Neural crest cell (in vitro differentiated cells): ENCODE results near the gene PPIP5K2. TPM values are rescaled to one million over a fixed set of nuclear protein-coding genes. Genes with fewer than 3 reads are reported as not detected.
A peak's percentile ranks its signal among the peaks of the same experiment; 100 is the strongest.

Source experiments
- DNase-seq: peaks from one replicate; pipeline ENCODE4 v3.0.0; 2021; ENCODE audit warnings: low read depth, mixed read lengths, low spot score
- H3K27ac Mint-ChIP-seq: one replicate; pipeline ENCODE4 v1.8.0; 2021; ENCODE audit warnings: mild to moderate bottlenecking, mixed read lengths; ENCODE audit not compliant: unreplicated experiment
- H3K27me3 Mint-ChIP-seq: 2 replicates; pipeline ENCODE4 v1.8.0; 2021; ENCODE audit warnings: low read depth, mild to moderate bottlenecking, mixed read lengths
- H3K36me3 Mint-ChIP-seq: 2 replicates; pipeline ENCODE4 v1.8.0; 2021; ENCODE audit warnings: low read depth, mild to moderate bottlenecking, mixed read lengths
- H3K4me1 Mint-ChIP-seq: 2 replicates; pipeline ENCODE4 v1.8.0; 2021; ENCODE audit warnings: mixed read lengths
- H3K4me3 Mint-ChIP-seq: one replicate; pipeline ENCODE4 v1.8.0; 2021; ENCODE audit warnings: mild to moderate bottlenecking, mixed read lengths
- H3K9me3 Mint-ChIP-seq: 2 replicates; pipeline ENCODE4 v1.8.0; 2021; ENCODE audit warnings: mixed read lengths
- CTCF ChIP-seq: fragments of 200-600 bp; sonication (generic); conservative IDR thresholded peaks from 2 replicates; pipeline ENCODE4 v1.5.0; 2021; ENCODE audit warnings: antibody characterized with exemption, mild to moderate bottlenecking
- total RNA-seq: library from RNA; stranded (reverse); gene quantifications from 2 replicates; pipeline ENCODE4 v1.2.1, GENCODE V29; 2021

Gene PPIP5K2
- total RNA-seq, 1 donor from 2014 or later, result 72.9 TPM

- peak overlapping the region; percentile 23 for H3K4me3 Mint-ChIP-seq
- H3K36me3 Mint-ChIP-seq, result no peaks in the 10 kb centered on the region
- peaks cover 40% of the 10 kb centered on the region for H3K4me1 Mint-ChIP-seq
- no peaks in the 10 kb centered on the region for H3K9me3 Mint-ChIP-seq
- no peak for DNase-seq
- TF ChIP-seq CTCF, result no peak
- H3K27ac Mint-ChIP-seq, result peak overlapping the region; percentile 8
- H3K27me3 Mint-ChIP-seq, result no peaks in the 10 kb centered on the region
These were observed 136.1 kb downstream of the PPIP5K2 start for GRCh38 chr5:103256178-103256577.

GRCh38 chr5:103258368-103258956 lies 138.4 kb downstream of the PPIP5K2 start, which contains the start of gene MACIR:
MACIR (plus strand) TSS chr5:103258763; CDS start chr5:103275920, 17,157 bp downstream.
- Mint-ChIP-seq H3K9me3 (no peaks in the 10 kb centered on the region), H3K36me3 (no peaks in the 10 kb centered on the region), H3K27me3 (no peaks in the 10 kb centered on the region), H3K4me3 (peak within 1 kb of the TSS; percentile 95), H3K27ac (peak within 1 kb of the TSS; percentile 96), H3K4me1 (peaks cover 60% of the 10 kb centered on the region)
- DNase-seq, result peak; percentile 93
- no peak for TF ChIP-seq CTCF

GRCh38 chr5:103258957-103259704 lies 139.0 kb downstream of the PPIP5K2 start:
- peaks cover 64% of the 10 kb centered on the region for H3K4me1 Mint-ChIP-seq
- no peak for TF ChIP-seq CTCF
- peak; percentile 32 for DNase-seq
- H3K27me3 Mint-ChIP-seq, result no peaks in the 10 kb centered on the region
- H3K9me3 Mint-ChIP-seq, result no peaks in the 10 kb centered on the region
- peak overlapping the region; percentile 95 for H3K4me3 Mint-ChIP-seq
- no peaks in the 10 kb centered on the region for H3K36me3 Mint-ChIP-seq
- H3K27ac Mint-ChIP-seq, result peak overlapping the region; percentile 96

- Mint-ChIP-seq H3K9me3 (no peaks in the 10 kb centered on the region), H3K4me3 (peak overlapping the region; percentile 95), H3K36me3 (no peaks in the 10 kb centered on the region), H3K4me1 (peaks cover 66% of the 10 kb centered on the region), H3K27me3 (no peaks in the 10 kb centered on the region), H3K27ac (peak overlapping the region; percentile 96)
- DNase-seq, result no peak
- TF ChIP-seq CTCF, result no peak
These were observed 139.7 kb downstream of the PPIP5K2 start for GRCh38 chr5:103259705-103260355.

- no peak overlapping the region for H3K27ac Mint-ChIP-seq
- no peak for TF ChIP-seq CTCF
- H3K4me1 Mint-ChIP-seq, result peaks cover 67% of the 10 kb centered on the region
- no peak for DNase-seq
- peak overlapping the region; percentile 81 for H3K4me3 Mint-ChIP-seq
- H3K36me3 Mint-ChIP-seq, result no peaks in the 10 kb centered on the region
- no peaks in the 10 kb centered on the region for H3K27me3 Mint-ChIP-seq
- H3K9me3 Mint-ChIP-seq, result no peaks in the 10 kb centered on the region
These were observed 140.8 kb downstream of the PPIP5K2 start for GRCh38 chr5:103260951-103261350.

Other genes starting within 250 kb of the PPIP5K2 start
- 8.0 and 9.8 TPM in 2 replicates for gene GIN1, start 163 bp upstream of the PPIP5K2 start, total RNA-seq
- gene MACIR, start 138.5 kb downstream of the PPIP5K2 start, total RNA-seq, result 25.7 and 27.2 TPM in 2 replicates